Stimulated activated CD4-positive, alpha-beta T cell treated with anti-CD3 and anti-CD28 coated beads, TNF-alpha, amount 100 ng/mL, for 24 hours (primary cell): ENCODE data around the gene PRR22.
"Not testable (repeated sequence)": the region's sequence is repeated elsewhere in the genome, so short reads cannot be mapped to it uniquely, and the experiment has no call there.

Experiments
- DNase-seq, 3 experiments: peaks; one replicate each; pipeline ENCODE4 v3.0.0-alpha.2; 2020; ENCODE audit warnings: low read depth in 3 of 3

The PRR22 gene

GRCh38 chr19:5790559-5791520, 6.3 kb upstream of the PRR22 start, which contains the start of gene DUS3L:
Gene DUS3L, minus strand, starts transcription at chr19:5791163. Its CDS starts 22 bp downstream, at chr19:5791141.
- DNase-seq: peak; percentile 89 to 95 (median 93)

GRCh38 chr19:5789886-5790558, 5.5 kb upstream of the PRR22 start:
- DNase-seq: no peak

GRCh38 chr19:5789351-5789761, 4.8 kb upstream of the PRR22 start:
- DNase-seq: no peak

GRCh38 chr19:5788422-5788821, 3.9 kb upstream of the PRR22 start:
- no peak for DNase-seq

GRCh38 chr19:5787409-5788182, 3.0 kb upstream of the PRR22 start:
- no peak for DNase-seq

GRCh38 chr19:5786593-5787408, 2.3 kb upstream of the PRR22 start:
- no peak for DNase-seq

GRCh38 chr19:5785423-5785822, 877 bp upstream of the PRR22 start:
- no peak for DNase-seq

GRCh38 chr19:5782945-5783919, 1.3 kb downstream of the PRR22 start:
- no peak for DNase-seq

- no peak for DNase-seq
These were observed 2.2 kb downstream of the PRR22 start for GRCh38 chr19:5782322-5782721.

- not testable (repeated sequence) for DNase-seq
These were observed 3.6 kb downstream of the PRR22 start for GRCh38 chr19:5780916-5781315.

GRCh38 chr19:5778402-5778801, 6.1 kb downstream of the PRR22 start:
- DNase-seq: no peak

- DNase-seq: no peak
These were observed 8.8 kb downstream of the PRR22 start for GRCh38 chr19:5775668-5776309.

- DNase-seq: no peak
These were observed 9.6 kb downstream of the PRR22 start for GRCh38 chr19:5774921-5775320.

- no peak for DNase-seq
These were observed 11.3 kb downstream of the PRR22 start for GRCh38 chr19:5773276-5773675.

- no peak for DNase-seq
These were observed 12.1 kb downstream of the PRR22 start for GRCh38 chr19:5772416-5772815.

- DNase-seq: no peak
These were observed 16.6 kb downstream of the PRR22 start for GRCh38 chr19:5767949-5768348.

GRCh38 chr19:5765220-5765619, 19.3 kb downstream of the PRR22 start:
- no peak for DNase-seq

- DNase-seq: no peak
These were observed 21.8 kb downstream of the PRR22 start for GRCh38 chr19:5762608-5763217.

- DNase-seq: no peak
These were observed 30.8 kb downstream of the PRR22 start for GRCh38 chr19:5753743-5754142.
